Lower leg skin (tissue), 3 donors: Measurements from ENCODE around the gene TBCD.

Experiments used
- CTCF ChIP-seq, 3 donors: fragments of 450-650 bp; IDR thresholded peaks; one replicate each; pipeline ENCODE4 v1.5.1; 2016; ENCODE audit warnings: antibody characterized with exemption in 3 of 3, mild to moderate bottlenecking in 3 of 3, moderate library complexity in 2 of 3
- POLR2A ChIP-seq, 2 donors: fragments of 450-650 bp; IDR thresholded peaks; one replicate each; pipeline ENCODE4 v1.6.1; 2016 to 2017; ENCODE audit warnings: antibody characterized with exemption in 2 of 2, mild to moderate bottlenecking in 1 of 2, moderate library complexity in 1 of 2

- TF ChIP-seq POLR2A (IDR thresholded peaks at IDR 0.05): no peak
- no peak for TF ChIP-seq CTCF (IDR thresholded peaks at IDR 0.05)
Measured at GRCh38 chr17:82703036-82703745, 48.7 kb upstream of the TBCD start.
